ENCODE data around the gene MCM9.
A peak's percentile ranks its signal among the peaks of the same experiment; 100 is the strongest.

Gene MCM9

GRCh38 chr6:118799826-118800225 is 135.1 kb downstream of the MCM9 start:
- no peak for DNase-seq (ENCODE audit: low read depth in 2 of 2)

GRCh38 chr6:118796548-118796947 is 138.4 kb downstream of the MCM9 start:
- DNase-seq (ENCODE audit: low read depth in 2 of 2) = peak; percentile 51 to 57

GRCh38 chr6:118791499-118791898 is 143.5 kb downstream of the MCM9 start:
- no peak for DNase-seq (ENCODE audit: low read depth in 2 of 2)

- no peak for DNase-seq (ENCODE audit: low read depth in 2 of 2)
These were observed 145.0 kb downstream of the MCM9 start for GRCh38 chr6:118789954-118790353.

- DNase-seq (ENCODE audit: low read depth in 2 of 2) = no peak
These were observed 145.5 kb downstream of the MCM9 start for GRCh38 chr6:118789419-118789818.

GRCh38 chr6:118788702-118789101 is 146.3 kb downstream of the MCM9 start:
- no peak for DNase-seq (ENCODE audit: low read depth in 2 of 2)

- no peak for DNase-seq (ENCODE audit: low read depth in 2 of 2)
These were observed 147.1 kb downstream of the MCM9 start for GRCh38 chr6:118787724-118788423.

GRCh38 chr6:118786596-118787453 is 148.1 kb downstream of the MCM9 start:
- DNase-seq (ENCODE audit: low read depth in 2 of 2) = no peak

GRCh38 chr6:118785601-118786000 is 149.4 kb downstream of the MCM9 start:
- DNase-seq (ENCODE audit: low read depth in 2 of 2) = no peak

- no peak for DNase-seq (ENCODE audit: low read depth in 2 of 2)
These were observed 150.3 kb downstream of the MCM9 start for GRCh38 chr6:118784641-118785164.

GRCh38 chr6:118783931-118784550 is 150.9 kb downstream of the MCM9 start:
- DNase-seq (ENCODE audit: low read depth in 2 of 2) = no peak

GRCh38 chr6:118782651-118783050 is 152.3 kb downstream of the MCM9 start:
- DNase-seq (ENCODE audit: low read depth in 2 of 2) = no peak

GRCh38 chr6:118781897-118782296 is 153.1 kb downstream of the MCM9 start:
- DNase-seq (ENCODE audit: low read depth in 2 of 2) = no peak

- no peak for DNase-seq (ENCODE audit: low read depth in 2 of 2)
These were observed 154.3 kb downstream of the MCM9 start for GRCh38 chr6:118780668-118781067.

GRCh38 chr6:118776607-118777549 is 158.1 kb downstream of the MCM9 start:
- DNase-seq (ENCODE audit: low read depth in 2 of 2) = peak in 1 of 2 donors; percentile 58

- DNase-seq (ENCODE audit: low read depth in 2 of 2) = no peak
These were observed 159.6 kb downstream of the MCM9 start for GRCh38 chr6:118775381-118775780.

GRCh38 chr6:118774581-118774980 is 160.4 kb downstream of the MCM9 start:
- DNase-seq (ENCODE audit: low read depth in 2 of 2) = no peak

- DNase-seq (ENCODE audit: low read depth in 2 of 2) = no peak
These were observed 162.1 kb downstream of the MCM9 start for GRCh38 chr6:118772886-118773285.

- no peak for DNase-seq (ENCODE audit: low read depth in 2 of 2)
These were observed 163.7 kb downstream of the MCM9 start for GRCh38 chr6:118771253-118771652.

GRCh38 chr6:118770835-118771234 is 164.1 kb downstream of the MCM9 start:
- DNase-seq (ENCODE audit: low read depth in 2 of 2) = no peak

GRCh38 chr6:118770112-118770788 is 164.7 kb downstream of the MCM9 start:
- no peak for DNase-seq (ENCODE audit: low read depth in 2 of 2)

All from stimulated activated CD4-positive, alpha-beta T cell treated with anti-CD3 and anti-CD28 coated beads, Interleukin-15, amount 100 ng/mL, for 48 hours (primary cell).